H1 (cell line): ENCODE results near the gene PPP1R13B. TPM values are rescaled to one million over a fixed set of nuclear protein-coding genes. Genes with fewer than 3 reads are reported as not detected.

Source experiments
- CTCF ChIA-PET: fragments of 300-600 bp; sonication (Branson Sonifier 250); formaldehyde crosslinking; loops from one replicate; lab custom pipeline; 2021; ENCODE audit not compliant: partially characterized antibody; lab: Charles Lee
- POLR2A ChIA-PET: fragments of 300-600 bp; sonication (Branson Sonifier 250); formaldehyde crosslinking; loops from one replicate; lab custom pipeline; 2021; ENCODE audit warnings: inconsistent platforms; ENCODE audit not compliant: partially characterized antibody; lab: Charles Lee
- DNase-seq, 2 experiments: peaks; one replicate each; pipeline versions ENCODE4 v3.0.0 to v3.0.0-alpha.2; 2010 to 2022; ENCODE audit warnings: low spot score in 2 of 2, low read depth in 1 of 2, mixed read lengths in 1 of 2
- FAIRE-seq: peaks from 2 replicates; lab custom pipeline; 2011; peaks lifted over from hg19 to GRCh38; lab: Jason Lieb, UNC
- H2AFZ ChIP-seq: 2 replicates; pipeline ENCODE4 v1.8.1; 2012; ENCODE audit warnings: low read length, inconsistent platforms
- H2AK5ac ChIP-seq: 2 replicates; pipeline ENCODE4 v1.6.1; 2013; ENCODE audit warnings: low read depth, low read length
- H2BK120ac ChIP-seq: replicated peaks from 2 replicates; pipeline ENCODE3; 2013; ENCODE audit warnings: low read depth, low read length, inconsistent platforms
- H2BK12ac ChIP-seq: 2 replicates; pipeline ENCODE4 v1.6.1; 2013; ENCODE audit warnings: low read depth, low read length
- H2BK15ac ChIP-seq: 2 replicates; pipeline ENCODE4 v1.6.1; 2013; ENCODE audit warnings: low read length
- H2BK20ac ChIP-seq: 2 replicates; pipeline ENCODE4 v1.6.1; 2013; ENCODE audit warnings: low read length
- H2BK5ac ChIP-seq: 2 replicates; pipeline ENCODE4 v1.6.1; 2013; ENCODE audit warnings: low read depth, low read length
- H3K14ac ChIP-seq: 2 replicates; pipeline ENCODE4 v1.6.1; 2013; ENCODE audit warnings: inconsistent platforms; ENCODE audit not compliant: insufficient read length
- H3K18ac ChIP-seq: 2 replicates; pipeline ENCODE4 v1.6.1; 2013; ENCODE audit warnings: low read length; ENCODE audit errors: extremely low read depth
- H3K23ac ChIP-seq: 2 replicates; pipeline ENCODE4 v1.6.1; 2013; ENCODE audit warnings: inconsistent platforms; ENCODE audit not compliant: insufficient read length
- H3K23me2 ChIP-seq: 2 replicates; pipeline ENCODE4 v1.6.1; 2013; ENCODE audit warnings: low read depth, low read length
- H3K27ac ChIP-seq: 2 replicates; pipeline ENCODE4 v1.6.1; 2011; ENCODE audit warnings: low read depth, low read length, inconsistent platforms
- H3K27me3 ChIP-seq, 4 experiments: replicated peaks in 1 of 4; 1 replicate in 1 of 4; 2 replicates in 3 of 4; pipeline versions ENCODE4 v1.6.1 to v1.8.1; 2011 to 2013; ENCODE audit warnings: low read length in 3 of 4, mild to moderate bottlenecking in 3 of 4, inconsistent platforms in 2 of 4, mixed read lengths in 2 of 4, moderate library complexity in 1 of 4; ENCODE audit not compliant: control insufficient read depth in 3 of 4, insufficient read depth in 3 of 4; ENCODE audit errors: extremely low read depth in 1 of 4
- H3K36me3 ChIP-seq, 4 experiments: 2 replicates each; pipeline versions ENCODE4 v1.6.1 to v1.8.1; 2011 to 2013; ENCODE audit warnings: mild to moderate bottlenecking in 4 of 4, low read length in 3 of 4, moderate library complexity in 2 of 4, control low read depth in 1 of 4, inconsistent platforms in 1 of 4; ENCODE audit not compliant: insufficient read depth in 4 of 4, control insufficient read depth in 2 of 4
- H3K4ac ChIP-seq: replicated peaks from 2 replicates; pipeline ENCODE3; 2013; ENCODE audit warnings: low read length, low read depth, mixed read lengths, inconsistent platforms; ENCODE audit not compliant: insufficient read length
- H3K4me1 ChIP-seq, 4 experiments: replicated peaks in 1 of 4; 1 replicate in 1 of 4; 2 replicates in 3 of 4; pipeline versions ENCODE4 v1.6.1 to v1.8.1; 2011 to 2013; ENCODE audit warnings: low read length in 3 of 4, inconsistent platforms in 2 of 4, mixed read lengths in 1 of 4; ENCODE audit not compliant: insufficient read depth in 4 of 4, control insufficient read depth in 3 of 4
- H3K4me2 ChIP-seq, 2 experiments: 2 replicates each; pipeline versions ENCODE4 v1.6.1 to v1.8.1; 2011 to 2013; ENCODE audit warnings: low read depth in 2 of 2, low read length in 2 of 2, control low read depth in 1 of 2, inconsistent platforms in 1 of 2, mild to moderate bottlenecking in 1 of 2; ENCODE audit not compliant: insufficient read depth in 1 of 2
- H3K4me3 ChIP-seq, 4 experiments: fragments of 200-600, 300-600 bp in 1 of 4; sonication (generic), shearing (Covaris generic), sonication (Bioruptor Twin) in 1 of 4; 2 replicates each; pipeline versions ENCODE4 v1.5.1 to v1.8.1; 2011 to 2016; ENCODE audit warnings: low read length in 4 of 4, low read depth in 3 of 4, control low read depth in 2 of 4, inconsistent platforms in 2 of 4, mild to moderate bottlenecking in 2 of 4, mixed read lengths in 1 of 4, moderate library complexity in 1 of 4; ENCODE audit not compliant: insufficient read depth in 2 of 4; ENCODE audit errors: extremely low read depth in 1 of 4
- H3K56ac ChIP-seq: replicated peaks from 2 replicates; pipeline ENCODE3; 2013; ENCODE audit warnings: low read depth, mild to moderate bottlenecking, mixed read lengths, low read length, inconsistent platforms; ENCODE audit not compliant: insufficient read length
- H3K79me1 ChIP-seq: 2 replicates; pipeline ENCODE4 v1.6.1; 2013; ENCODE audit warnings: low read depth, low read length, control low read depth
- H3K79me2 ChIP-seq, 2 experiments: 2 replicates each; pipeline versions ENCODE4 v1.6.1 to v1.8.1; 2012 to 2013; ENCODE audit warnings: low read length in 2 of 2, mild to moderate bottlenecking in 2 of 2, inconsistent platforms in 1 of 2; ENCODE audit not compliant: insufficient read depth in 2 of 2, control insufficient read depth in 1 of 2
- H3K9ac ChIP-seq, 4 experiments: replicated peaks in 1 of 4; 1 replicate in 1 of 4; 2 replicates in 3 of 4; pipeline versions ENCODE4 v1.6.1 to v1.8.1; 2011 to 2013; ENCODE audit warnings: low read depth in 3 of 4, low read length in 3 of 4, control low read depth in 2 of 4, mild to moderate bottlenecking in 2 of 4, moderate library complexity in 2 of 4, inconsistent platforms in 1 of 4; ENCODE audit errors: extremely low read depth in 1 of 4
- H3K9me3 ChIP-seq, 2 experiments: 2 replicates each; pipeline versions ENCODE4 v1.6.1 to v1.8.1; 2012 to 2013; ENCODE audit warnings: mild to moderate bottlenecking in 2 of 2, moderate library complexity in 2 of 2, control low read depth in 1 of 2, inconsistent platforms in 1 of 2, low read depth in 1 of 2, low read length in 1 of 2, mixed read lengths in 1 of 2; ENCODE audit not compliant: insufficient read depth in 2 of 2
- H4K20me1 ChIP-seq, 2 experiments: replicated peaks in 1 of 2; 2 replicates each; pipeline versions ENCODE3 to v1.8.1; 2011 to 2013; ENCODE audit warnings: inconsistent platforms in 2 of 2, low read length in 2 of 2, mild to moderate bottlenecking in 1 of 2; ENCODE audit not compliant: insufficient read depth in 2 of 2, control insufficient read depth in 1 of 2
- H4K5ac ChIP-seq: 2 replicates; pipeline ENCODE4 v1.6.1; 2013; ENCODE audit warnings: low read length, low read depth, mixed read lengths, inconsistent platforms; ENCODE audit not compliant: insufficient read length
- H4K8ac ChIP-seq: 2 replicates; pipeline ENCODE4 v1.8.0; 2013; ENCODE audit warnings: mild to moderate bottlenecking, moderate library complexity, low read length, inconsistent platforms; ENCODE audit not compliant: insufficient read depth; ENCODE audit errors: extremely low read depth
- H4K91ac ChIP-seq: replicated peaks from 2 replicates; pipeline ENCODE3; 2013; ENCODE audit warnings: low read length, mixed read lengths, inconsistent platforms; ENCODE audit not compliant: insufficient read length
- ATF3 ChIP-seq: IDR thresholded peaks from 2 replicates; pipeline ENCODE4 v1.6.1; 2011; ENCODE audit warnings: low read depth, mild to moderate bottlenecking, low read length; ENCODE audit not compliant: insufficient read depth
- CBX5 ChIP-seq: fragments of 300-800, 300-1000 bp; sonication (generic); IDR thresholded peaks from 2 replicates; pipeline ENCODE4 v1.7.1; 2016; ENCODE audit warnings: antibody characterized with exemption, low read length, low read depth
- CHD1 ChIP-seq: IDR thresholded peaks from 2 replicates; pipeline ENCODE4 v1.6.1; 2012; ENCODE audit warnings: low read depth, low read length, improper control_type of control experiment
- GABPA ChIP-seq: IDR thresholded peaks from 2 replicates; pipeline ENCODE4 v1.6.1; 2011; ENCODE audit warnings: mild to moderate bottlenecking, low read length, moderate library complexity, borderline replicate concordance; ENCODE audit not compliant: insufficient read depth
- HDAC6 ChIP-seq: IDR thresholded peaks from one replicate; pipeline ENCODE4 v1.7.1; 2012; ENCODE audit warnings: low read depth, mild to moderate bottlenecking, inconsistent platforms, low read length, moderate library complexity
- SAP30 ChIP-seq: fragments of 300-600 bp; sonication (generic); IDR thresholded peaks from 2 replicates; pipeline ENCODE4 v1.7.1; 2012; ENCODE audit warnings: low read length, moderate library complexity, mild to moderate bottlenecking, inconsistent platforms; ENCODE audit not compliant: insufficient read depth, insufficient replicate concordance
- SRF ChIP-seq: IDR thresholded peaks from 2 replicates; pipeline ENCODE4 v1.6.1; 2011; ENCODE audit warnings: mild to moderate bottlenecking, low read depth, low read length, moderate library complexity
- TAF7 ChIP-seq: optimal IDR thresholded peaks from 2 replicates; pipeline ENCODE3; 2011; ENCODE audit warnings: low read depth, mild to moderate bottlenecking, inconsistent platforms, low read length, moderate library complexity, borderline replicate concordance
- USF2 ChIP-seq: IDR thresholded peaks from 2 replicates; pipeline ENCODE4 v1.6.1; 2011; ENCODE audit warnings: low read length, improper control_type of control experiment
- WGBS, 2 experiments: shearing (Covaris generic) in 1 of 2; methylation state at CpG; one replicate each; pipeline versions ENCODE4 v1.1.6 to v1.1.7; 2013 to 2015; ENCODE audit warnings: low lambda C conversion rate in 2 of 2, mixed read lengths in 2 of 2, inconsistent platforms in 1 of 2, low coverage in 1 of 2, missing lambda C conversion rate in 1 of 2; ENCODE audit not compliant: insufficient replicate concordance in 2 of 2, insufficient coverage in 1 of 2, insufficient read length in 1 of 2; ENCODE audit errors: extremely low coverage in 1 of 2, missing lambda C conversion rate in 1 of 2; 5-methylcytosine and 5-hydroxymethylcytosine counted together
- polyA plus RNA-seq, 7 experiments: library from polyadenylated mRNA; depleted of rRNA in 3 of 7; stranded (reverse) in 5 of 7; unstranded in 2 of 7; fragments of >200 nt in 5 of 7; fragments of 200-250 nt in 2 of 7; gene quantifications; 1 replicate in 5 of 7; 2 replicates in 1 of 7; 4 replicates in 1 of 7; pipeline versions ENCODE4 v1.2.1 to v1.2.3, GENCODE V29; 2011 to 2013; ENCODE audit warnings: missing spikeins in 2 of 7, mixed read lengths in 2 of 7
- total RNA-seq: library from RNA; stranded (reverse); fragmentation: NEBNext Ultra II Directional; extraction: Animal tissue kit (Norgen Biotek cat#: 25700); gene quantifications from 2 replicates; pipeline ENCODE4 v1.2.1, GENCODE V29; 2021

PPP1R13B gene
- total and polyA plus RNA-seq, 2 of the 8 experiments (the other 6 are each of a cell fraction or from before 2014, with no cell fraction given): 2.6 to 8.9 TPM

- H3K27ac ChIP-seq: no peak overlapping the region
- H2BK5ac ChIP-seq: no peak overlapping the region
- H2BK15ac ChIP-seq: no peak overlapping the region
- no peak overlapping the region for H4K8ac ChIP-seq
- H4K20me1 ChIP-seq: no peaks in the 10 kb centered on the region
- H3K18ac ChIP-seq: no peak overlapping the region
- FAIRE-seq: no peak
- DNase-seq: no peak
- H3K27me3 ChIP-seq: no peaks in the 10 kb centered on the region
- no peak overlapping the region for H3K14ac ChIP-seq
- no peak overlapping the region for H4K5ac ChIP-seq
- no peak overlapping the region for H4K91ac ChIP-seq
- H3K23me2 ChIP-seq: no peaks in the 10 kb centered on the region
- H3K23ac ChIP-seq: no peak overlapping the region
- H3K4ac ChIP-seq: no peak overlapping the region
- H3K79me2 ChIP-seq: no peaks in the 10 kb centered on the region
- H3K4me1 ChIP-seq: peaks cover 0 to 5% (median under 1%) of the 10 kb centered on the region in 4 experiments; a peak in 4 of 7 replicates
- no peaks in the 10 kb centered on the region for H3K9me3 ChIP-seq
- no peaks in the 10 kb centered on the region for H3K36me3 ChIP-seq
- ChIA-PET CTCF (interaction anchor here (0.6 to 3.7 kb wide), 5 partner anchors 44 to 693 kb away, joined by 3 to 24 read pairs (median 4); no protein-coding TSS in a partner anchor), POLR2A (no interaction called here)
- no peak overlapping the region for H3K4me2 ChIP-seq
- no peaks in the 10 kb centered on the region for H3K79me1 ChIP-seq
- 87 to 100% methylated on average over 2 to 7 of the region's 7 CpGs for WGBS, 2 experiments
- H2BK12ac ChIP-seq: no peak overlapping the region
- no peak overlapping the region for H2BK20ac ChIP-seq
- H2AFZ ChIP-seq: no peak overlapping the region
- H3K9ac ChIP-seq: no peak overlapping the region
- TF ChIP-seq ATF3 (no peak), CHD1 (no peak), SRF (no peak), GABPA (no peak), CBX5 (no peak), SAP30 (no peak), USF2 (no peak), HDAC6 (no peak), TAF7 (no peak)
- no peak overlapping the region for H3K4me3 ChIP-seq
- H2BK120ac ChIP-seq: no peak overlapping the region
- no peak overlapping the region for H2AK5ac ChIP-seq
- H3K56ac ChIP-seq: no peak overlapping the region
Measured at GRCh38 chr14:103815253-103815652, 32.1 kb downstream of the PPP1R13B start.
